WTC11 (cell line): ENCODE data around the gene DNM1L.
"Not testable (repeated sequence)": the region's sequence is repeated elsewhere in the genome, so short reads cannot be mapped to it uniquely, and the experiment has no call there.

ENCODE experiments used
- CBFB ChIP-seq: sonication (generic); formaldehyde crosslinking; IDR thresholded peaks from 2 replicates; pipeline ENCODE4 v1.8.1; 2022; ENCODE audit warnings: mild to moderate bottlenecking, low read depth, missing genetic modification reagents
- CREB1 ChIP-seq: sonication (generic); formaldehyde crosslinking; IDR thresholded peaks from 2 replicates; pipeline ENCODE4 v1.8.0; 2023; ENCODE audit warnings: mild to moderate bottlenecking, missing genetic modification reagents
- KAT7 ChIP-seq: sonication (generic); formaldehyde crosslinking; IDR thresholded peaks from 2 replicates; pipeline ENCODE4 v1.8.1; 2023; ENCODE audit warnings: missing genetic modification reagents, mild to moderate bottlenecking, borderline replicate concordance
- NFYB ChIP-seq: sonication (generic); formaldehyde crosslinking; conservative IDR thresholded peaks from 2 replicates; pipeline ENCODE4 v1.8.0; 2022; ENCODE audit warnings: low read depth, missing genetic modification reagents
- TCF7 ChIP-seq: sonication (generic); formaldehyde crosslinking; IDR thresholded peaks from 2 replicates; pipeline ENCODE4 v1.8.0; 2022; ENCODE audit warnings: mild to moderate bottlenecking, low read depth, missing genetic modification reagents, moderate library complexity
- TF ChIP-seq, protein P1 (sequence below): fragments of 200-600 bp; IDR thresholded peaks from 2 replicates; pipeline ENCODE4 v1.8.0; 2022; ENCODE audit warnings: antibody characterized with exemption
- TF ChIP-seq, protein P2 (sequence below): sonication (generic); formaldehyde crosslinking; IDR thresholded peaks from 2 replicates; pipeline ENCODE4 v1.8.1; 2022; ENCODE audit warnings: mild to moderate bottlenecking, moderate library complexity, missing genetic modification reagents
- TF ChIP-seq, protein P3 (sequence below): sonication (generic); formaldehyde crosslinking; IDR thresholded peaks from 2 replicates; pipeline ENCODE4 v1.8.1; 2023; ENCODE audit warnings: mild to moderate bottlenecking, missing genetic modification reagents

DNA sequence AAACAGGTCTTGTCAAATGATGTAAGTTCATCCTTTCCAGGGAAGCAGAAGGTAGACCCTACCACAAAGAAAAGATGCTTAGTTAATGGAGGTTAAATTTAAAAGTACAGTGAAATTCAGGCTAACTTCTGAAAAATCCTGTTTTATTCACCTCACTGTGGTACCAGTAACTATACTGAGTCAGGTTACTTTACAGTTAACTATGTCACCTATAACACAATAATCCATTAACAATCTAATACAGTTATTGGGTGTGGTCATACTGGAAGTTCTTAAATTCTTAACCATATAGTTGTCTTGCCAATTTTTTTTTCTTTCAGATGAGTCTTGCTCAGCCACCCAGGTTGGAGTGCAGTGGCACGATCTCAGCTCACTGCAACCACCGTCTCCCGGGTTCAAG is 46.2 kb downstream of the DNM1L start:
- TF ChIP-seq, protein P1, sequence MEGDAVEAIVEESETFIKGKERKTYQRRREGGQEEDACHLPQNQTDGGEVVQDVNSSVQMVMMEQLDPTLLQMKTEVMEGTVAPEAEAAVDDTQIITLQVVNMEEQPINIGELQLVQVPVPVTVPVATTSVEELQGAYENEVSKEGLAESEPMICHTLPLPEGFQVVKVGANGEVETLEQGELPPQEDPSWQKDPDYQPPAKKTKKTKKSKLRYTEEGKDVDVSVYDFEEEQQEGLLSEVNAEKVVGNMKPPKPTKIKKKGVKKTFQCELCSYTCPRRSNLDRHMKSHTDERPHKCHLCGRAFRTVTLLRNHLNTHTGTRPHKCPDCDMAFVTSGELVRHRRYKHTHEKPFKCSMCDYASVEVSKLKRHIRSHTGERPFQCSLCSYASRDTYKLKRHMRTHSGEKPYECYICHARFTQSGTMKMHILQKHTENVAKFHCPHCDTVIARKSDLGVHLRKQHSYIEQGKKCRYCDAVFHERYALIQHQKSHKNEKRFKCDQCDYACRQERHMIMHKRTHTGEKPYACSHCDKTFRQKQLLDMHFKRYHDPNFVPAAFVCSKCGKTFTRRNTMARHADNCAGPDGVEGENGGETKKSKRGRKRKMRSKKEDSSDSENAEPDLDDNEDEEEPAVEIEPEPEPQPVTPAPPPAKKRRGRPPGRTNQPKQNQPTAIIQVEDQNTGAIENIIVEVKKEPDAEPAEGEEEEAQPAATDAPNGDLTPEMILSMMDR = not testable (repeated sequence)
- TF ChIP-seq KAT7, TCF7, CREB1, NFYB, CBFB (CRISPR knock-in tag): not testable (repeated sequence)
- TF ChIP-seq, protein P2, sequence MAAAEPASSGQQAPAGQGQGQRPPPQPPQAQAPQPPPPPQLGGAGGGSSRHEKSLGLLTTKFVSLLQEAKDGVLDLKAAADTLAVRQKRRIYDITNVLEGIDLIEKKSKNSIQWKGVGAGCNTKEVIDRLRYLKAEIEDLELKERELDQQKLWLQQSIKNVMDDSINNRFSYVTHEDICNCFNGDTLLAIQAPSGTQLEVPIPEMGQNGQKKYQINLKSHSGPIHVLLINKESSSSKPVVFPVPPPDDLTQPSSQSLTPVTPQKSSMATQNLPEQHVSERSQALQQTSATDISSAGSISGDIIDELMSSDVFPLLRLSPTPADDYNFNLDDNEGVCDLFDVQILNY = not testable (repeated sequence)
- TF ChIP-seq, protein P3, sequence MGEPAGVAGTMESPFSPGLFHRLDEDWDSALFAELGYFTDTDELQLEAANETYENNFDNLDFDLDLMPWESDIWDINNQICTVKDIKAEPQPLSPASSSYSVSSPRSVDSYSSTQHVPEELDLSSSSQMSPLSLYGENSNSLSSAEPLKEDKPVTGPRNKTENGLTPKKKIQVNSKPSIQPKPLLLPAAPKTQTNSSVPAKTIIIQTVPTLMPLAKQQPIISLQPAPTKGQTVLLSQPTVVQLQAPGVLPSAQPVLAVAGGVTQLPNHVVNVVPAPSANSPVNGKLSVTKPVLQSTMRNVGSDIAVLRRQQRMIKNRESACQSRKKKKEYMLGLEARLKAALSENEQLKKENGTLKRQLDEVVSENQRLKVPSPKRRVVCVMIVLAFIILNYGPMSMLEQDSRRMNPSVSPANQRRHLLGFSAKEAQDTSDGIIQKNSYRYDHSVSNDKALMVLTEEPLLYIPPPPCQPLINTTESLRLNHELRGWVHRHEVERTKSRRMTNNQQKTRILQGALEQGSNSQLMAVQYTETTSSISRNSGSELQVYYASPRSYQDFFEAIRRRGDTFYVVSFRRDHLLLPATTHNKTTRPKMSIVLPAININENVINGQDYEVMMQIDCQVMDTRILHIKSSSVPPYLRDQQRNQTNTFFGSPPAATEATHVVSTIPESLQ (CRISPR knock-in tag) = not testable (repeated sequence)
